GM19023 (cell line): ENCODE results near the gene CLDND1.
"Not testable (repeated sequence)": the region's sequence is repeated elsewhere in the genome, so short reads cannot be mapped to it uniquely, and the experiment has no call there.

ENCODE experiments used
- ATAC-seq: cut with Tn5 transposase; IDR thresholded peaks from one replicate; pipeline ENCODE4 v1.9.1; 2021; ENCODE audit warnings: mild to moderate bottlenecking, moderate library complexity; ENCODE audit not compliant: unreplicated experiment

Gene CLDND1

GRCh38 chr3:98522544-98523281 lies at the start of gene CLDND1:
Gene CLDND1 (minus strand): TSS chr3:98522902. CDS start chr3:98521424, 1,478 bp downstream.
- ATAC-seq, result peak; percentile 88

GRCh38 chr3:98568402-98568801 lies 45.7 kb upstream of the CLDND1 start:
- ATAC-seq, result no peak

- ATAC-seq, result peak; percentile 34
Measured at GRCh38 chr3:98567666-98568270, 45.1 kb upstream of the CLDND1 start.

GRCh38 chr3:98565843-98566242 lies 43.1 kb upstream of the CLDND1 start:
- no peak for ATAC-seq

- ATAC-seq, result no peak
Measured at GRCh38 chr3:98565237-98565643, 42.5 kb upstream of the CLDND1 start.

- peak; percentile 11 for ATAC-seq
Measured at GRCh38 chr3:98564282-98565005, 41.7 kb upstream of the CLDND1 start.

GRCh38 chr3:98563661-98564281 lies 41.1 kb upstream of the CLDND1 start:
- ATAC-seq, result peak; percentile 50

GRCh38 chr3:98561727-98562521 lies 39.2 kb upstream of the CLDND1 start:
- ATAC-seq, result no peak

GRCh38 chr3:98560911-98561310 lies 38.2 kb upstream of the CLDND1 start:
- ATAC-seq, result no peak

- ATAC-seq, result not testable (repeated sequence)
Measured at GRCh38 chr3:98559769-98560168, 37.1 kb upstream of the CLDND1 start.

- no peak for ATAC-seq
Measured at GRCh38 chr3:98558100-98558827, 35.6 kb upstream of the CLDND1 start.

- no peak for ATAC-seq
Measured at GRCh38 chr3:98557324-98558010, 34.8 kb upstream of the CLDND1 start.

- ATAC-seq, result peak; percentile 78
Measured at GRCh38 chr3:98556164-98557130, 33.7 kb upstream of the CLDND1 start.

- no peak for ATAC-seq
Measured at GRCh38 chr3:98555025-98555379, 32.3 kb upstream of the CLDND1 start.

GRCh38 chr3:98554580-98554979 lies 31.9 kb upstream of the CLDND1 start:
- no peak for ATAC-seq

- ATAC-seq, result no peak
Measured at GRCh38 chr3:98553753-98554152, 31.1 kb upstream of the CLDND1 start.

- ATAC-seq, result no peak
Measured at GRCh38 chr3:98553021-98553563, 30.4 kb upstream of the CLDND1 start.
